Esophagus (tissue), 2 donors: Measurements from ENCODE around the gene CHRNB4. TPM values are rescaled to one million over a fixed set of nuclear protein-coding genes. Genes with fewer than 3 reads are reported as not detected.

Experiments used
- H3K27ac ChIP-seq, 2 donors: one replicate each; pipeline ENCODE4 v1.5.1; 2013; ENCODE audit warnings: low read depth in 2 of 2, mild to moderate bottlenecking in 2 of 2, inconsistent platforms in 1 of 2, low read length in 1 of 2, moderate library complexity in 1 of 2
- H3K27me3 ChIP-seq, 2 donors: one replicate each; pipeline ENCODE4 v1.6.1; 2013; ENCODE audit warnings: low read length in 2 of 2, control low read depth in 1 of 2, mild to moderate bottlenecking in 1 of 2; ENCODE audit not compliant: insufficient read depth in 2 of 2, control insufficient read depth in 1 of 2
- H3K36me3 ChIP-seq, 2 donors: one replicate each; pipeline ENCODE4 v1.6.1; 2013; ENCODE audit warnings: low read length in 1 of 2; ENCODE audit not compliant: control insufficient read depth in 2 of 2, insufficient read depth in 2 of 2
- H3K4me1 ChIP-seq, 2 donors: one replicate each; pipeline ENCODE4 v1.6.1; 2013; ENCODE audit warnings: low read length in 1 of 2; ENCODE audit not compliant: control insufficient read depth in 2 of 2, insufficient read depth in 2 of 2
- H3K4me3 ChIP-seq, 2 donors: one replicate each; pipeline ENCODE4 v1.5.1; 2013; ENCODE audit warnings: low read length in 2 of 2, mild to moderate bottlenecking in 2 of 2, low read depth in 1 of 2, moderate library complexity in 1 of 2
- H3K9me3 ChIP-seq, 2 donors: one replicate each; pipeline ENCODE4 v1.6.1; 2013; ENCODE audit warnings: mild to moderate bottlenecking in 2 of 2, low read depth in 1 of 2, low read length in 1 of 2, moderate library complexity in 1 of 2; ENCODE audit not compliant: control insufficient read depth in 2 of 2, insufficient read depth in 1 of 2
- WGBS, 2 donors: extraction: QIAGEN DNeasy Blood & Tissue Kit; methylation state at CpG; one replicate each; pipeline ENCODE4 v1.1.7; 2013; 5-methylcytosine and 5-hydroxymethylcytosine counted together
- polyA plus RNA-seq, 2 donors: library from polyadenylated mRNA; stranded (reverse); fragments of 200-250 nt; gene quantifications; one replicate each; pipeline ENCODE4 v1.2.3, GENCODE V29; 2013
- donor health status: healthy with polysubstance abuse.
- donor health status: Bipolar disorder and iron deficiency.

Gene CHRNB4
- polyA plus RNA-seq, 2 donors, result 0.16 to 0.42 TPM

GRCh38 chr15:78651007-78651406 lies 10.0 kb upstream of the CHRNB4 start:
- Histone ChIP-seq H3K4me3 (no peak overlapping the region), H3K9me3 (no peaks in the 10 kb centered on the region)
- WGBS, 2 donors, result 58 to 63% methylated on average over 3 of the region's 3 CpGs

GRCh38 chr15:78650022-78650421 lies 9.0 kb upstream of the CHRNB4 start:
- no peak overlapping the region for H3K27ac ChIP-seq
- H3K4me3 ChIP-seq, result no peak overlapping the region
- no peaks in the 10 kb centered on the region for H3K27me3 ChIP-seq
- 88 to 92% methylated on average over 4 of the region's 4 CpGs for WGBS, 2 donors
- no peaks in the 10 kb centered on the region for H3K36me3 ChIP-seq
- H3K4me1 ChIP-seq, result no peaks in the 10 kb centered on the region
- H3K9me3 ChIP-seq, result no peaks in the 10 kb centered on the region

More at GRCh38 chr15:78651007-78651406, 10.0 kb upstream of the CHRNB4 start:
- Histone ChIP-seq H3K27me3 (no peaks in the 10 kb centered on the region), H3K27ac (no peak overlapping the region), H3K36me3 (no peaks in the 10 kb centered on the region), H3K4me1 (no peaks in the 10 kb centered on the region)

GRCh38 chr15:78645009-78645408 lies 4.0 kb upstream of the CHRNB4 start:
- Histone ChIP-seq H3K27me3 (no peaks in the 10 kb centered on the region), H3K9me3 (no peaks in the 10 kb centered on the region), H3K36me3 (no peaks in the 10 kb centered on the region), H3K4me1 (peaks cover 4 to 8% of the 10 kb centered on the region in 2 donors), H3K4me3 (no peak overlapping the region), H3K27ac (no peak overlapping the region)
- 93 to 94% methylated on average over 4 of the region's 4 CpGs for WGBS, 2 donors

- WGBS, 2 donors, result 82 to 83% methylated on average over 5 of the region's 5 CpGs
- H3K27me3 ChIP-seq, result no peaks in the 10 kb centered on the region
- H3K4me3 ChIP-seq, result no peak overlapping the region
These were observed 1.3 kb upstream of the CHRNB4 start for GRCh38 chr15:78642331-78642730.

GRCh38 chr15:78641749-78642275 lies 802 bp upstream of the CHRNB4 start:
- peaks cover 4 to 8% of the 10 kb centered on the region in 2 donors for H3K4me1 ChIP-seq
- 73 to 77% methylated on average over 11 of the region's 11 CpGs for WGBS, 2 donors
- H3K27me3 ChIP-seq, result no peaks in the 10 kb centered on the region
- no peak overlapping the region for H3K4me3 ChIP-seq
- no peaks in the 10 kb centered on the region for H3K36me3 ChIP-seq
- no peak overlapping the region for H3K27ac ChIP-seq
- no peaks in the 10 kb centered on the region for H3K9me3 ChIP-seq

More at GRCh38 chr15:78642331-78642730, 1.3 kb upstream of the CHRNB4 start:
- Histone ChIP-seq H3K4me1 (peaks cover 4 to 8% of the 10 kb centered on the region in 2 donors), H3K9me3 (no peaks in the 10 kb centered on the region), H3K27ac (no peak overlapping the region), H3K36me3 (no peaks in the 10 kb centered on the region)

- H3K9me3 ChIP-seq, result no peaks in the 10 kb centered on the region
- peak overlapping the region; percentile 35 to 54 for H3K4me3 ChIP-seq
- H3K36me3 ChIP-seq, result no peaks in the 10 kb centered on the region
- no peak overlapping the region for H3K27ac ChIP-seq
- 14 to 15% methylated on average over 23 to 32 of the region's 32 CpGs for WGBS, 2 donors
- H3K4me1 ChIP-seq, result peaks cover 4 to 8% of the 10 kb centered on the region in 2 donors
- no peaks in the 10 kb centered on the region for H3K27me3 ChIP-seq
These were observed 396 bp downstream of the CHRNB4 start for GRCh38 chr15:78640527-78641101.

GRCh38 chr15:78638658-78639314 lies 2.2 kb downstream of the CHRNB4 start:
- peaks cover 0 to 2% of the 10 kb centered on the region in 2 donors for H3K9me3 ChIP-seq
- no peaks in the 10 kb centered on the region for H3K27me3 ChIP-seq
- no peaks in the 10 kb centered on the region for H3K36me3 ChIP-seq
- H3K27ac ChIP-seq, result no peak overlapping the region
- no peak overlapping the region for H3K4me3 ChIP-seq
- peaks cover 4 to 8% of the 10 kb centered on the region in 2 donors for H3K4me1 ChIP-seq
- 49 to 51% methylated on average over 4 of the region's 4 CpGs for WGBS, 2 donors

- Histone ChIP-seq H3K9me3 (peaks cover 0 to 2% of the 10 kb centered on the region in 2 donors), H3K36me3 (no peaks in the 10 kb centered on the region), H3K27ac (no peak overlapping the region), H3K4me3 (no peak overlapping the region), H3K4me1 (peaks cover 4 to 8% of the 10 kb centered on the region in 2 donors), H3K27me3 (no peaks in the 10 kb centered on the region)
- 68 to 76% methylated on average over 4 of the region's 4 CpGs for WGBS, 2 donors
These were observed 3.1 kb downstream of the CHRNB4 start for GRCh38 chr15:78637776-78638435.

GRCh38 chr15:78636378-78636859 lies 4.6 kb downstream of the CHRNB4 start:
- Histone ChIP-seq H3K27me3 (no peaks in the 10 kb centered on the region), H3K27ac (no peak overlapping the region), H3K9me3 (peaks cover 0 to 2% of the 10 kb centered on the region in 2 donors), H3K4me3 (no peak overlapping the region), H3K36me3 (no peaks in the 10 kb centered on the region), H3K4me1 (peaks cover 4 to 5% of the 10 kb centered on the region in 2 donors)
- 80 to 88% methylated on average over 2 of the region's 2 CpGs for WGBS, 2 donors
